HG03066 (cell line): Measurements from ENCODE around the gene FRAT1.

Experiments
- ATAC-seq: cut with Tn5 transposase; IDR thresholded peaks from one replicate; pipeline ENCODE4 v1.9.1; 2021; ENCODE audit warnings: low read depth; ENCODE audit not compliant: unreplicated experiment

The FRAT1 gene

GRCh38 chr10:97307441-97307840, 11.6 kb upstream of the FRAT1 start:
- ATAC-seq, result no peak

DNA sequence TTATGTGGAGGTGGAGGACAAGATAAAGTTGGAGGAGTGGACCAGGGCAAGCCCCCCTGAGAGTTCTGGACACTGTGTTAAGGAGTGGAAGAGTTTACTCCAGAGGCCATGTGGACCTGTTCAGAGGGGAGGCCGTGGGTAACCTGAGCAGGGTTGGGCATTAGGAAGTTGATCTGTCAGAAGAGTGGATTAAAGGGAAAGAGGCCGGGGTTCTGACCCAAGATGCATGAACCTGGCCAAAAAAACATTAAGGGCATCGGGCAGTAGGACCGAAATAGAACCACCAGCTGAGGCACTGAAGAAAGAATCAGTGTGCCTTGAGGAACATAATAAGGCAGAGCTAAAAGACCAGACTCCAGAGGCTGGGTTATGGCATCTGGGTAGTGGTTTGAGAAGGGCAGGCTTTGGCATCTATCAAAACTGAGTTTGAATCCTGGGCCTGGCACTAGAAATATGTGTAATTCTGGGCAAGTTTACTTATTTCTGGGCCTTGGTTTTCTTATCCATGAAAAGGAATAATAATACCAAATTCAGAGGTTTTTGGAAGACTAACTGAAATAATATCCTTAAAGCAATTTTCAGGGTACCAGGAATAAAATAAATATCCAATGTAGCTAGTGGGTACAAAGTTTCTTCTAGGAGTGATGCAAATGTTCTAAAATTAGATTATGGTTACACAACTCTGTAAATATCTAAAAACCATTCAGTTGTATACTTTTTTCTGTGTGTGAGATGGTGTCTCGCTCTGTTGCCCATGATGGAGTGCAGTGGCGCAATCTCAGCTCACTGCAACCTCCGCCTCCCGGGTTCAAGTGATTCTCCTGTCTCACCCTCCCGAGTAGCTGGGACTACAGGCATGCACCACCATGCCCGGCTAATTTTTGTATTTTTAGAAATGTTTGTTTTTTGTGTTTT, 10.9 kb upstream of the FRAT1 start:
- ATAC-seq, result no peak

DNA sequence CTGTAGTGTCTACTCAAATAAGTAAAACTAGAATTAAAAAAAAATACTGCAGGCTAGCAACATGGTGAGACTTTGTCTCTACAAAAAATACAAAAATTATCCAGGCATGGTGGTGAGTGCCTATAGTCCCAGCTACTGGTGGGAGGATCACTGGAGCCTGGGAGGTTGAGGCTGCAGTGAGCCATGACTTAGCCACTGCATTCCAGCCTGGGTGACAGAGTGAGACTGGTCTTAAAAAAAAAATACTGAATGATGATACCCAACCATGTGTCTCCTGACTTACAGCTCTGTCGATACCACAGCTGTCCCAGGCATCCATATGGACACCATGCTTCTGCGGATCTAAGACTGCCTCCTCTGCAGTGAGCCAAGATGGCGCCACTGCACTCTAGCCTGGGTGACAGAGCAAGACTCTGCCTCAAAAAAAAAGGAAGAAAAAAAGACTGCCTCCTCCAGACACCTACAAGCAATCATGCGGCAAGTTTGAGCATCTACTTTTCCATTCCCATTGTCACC, 7.9 kb upstream of the FRAT1 start:
- no peak for ATAC-seq

DNA sequence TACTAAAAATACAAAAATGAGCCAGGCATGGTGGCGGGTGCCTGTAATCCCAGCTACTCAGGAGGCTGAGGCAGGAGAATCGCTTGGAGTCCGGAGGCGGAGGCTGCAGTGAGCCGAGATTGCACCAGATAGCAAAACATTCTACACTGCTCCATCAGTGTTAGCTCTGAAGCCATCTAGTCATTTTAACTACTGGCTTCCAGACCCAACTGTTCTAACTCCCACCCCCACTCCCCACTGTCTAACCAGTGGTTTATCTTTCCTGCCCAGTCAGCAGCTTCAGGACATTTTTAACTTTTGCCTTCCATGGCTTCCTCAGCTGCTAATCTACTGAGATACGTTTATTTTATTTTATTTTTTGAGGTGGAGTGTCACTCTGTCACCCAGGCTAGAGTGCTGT, 6.2 kb upstream of the FRAT1 start:
- ATAC-seq, result no peak

DNA sequence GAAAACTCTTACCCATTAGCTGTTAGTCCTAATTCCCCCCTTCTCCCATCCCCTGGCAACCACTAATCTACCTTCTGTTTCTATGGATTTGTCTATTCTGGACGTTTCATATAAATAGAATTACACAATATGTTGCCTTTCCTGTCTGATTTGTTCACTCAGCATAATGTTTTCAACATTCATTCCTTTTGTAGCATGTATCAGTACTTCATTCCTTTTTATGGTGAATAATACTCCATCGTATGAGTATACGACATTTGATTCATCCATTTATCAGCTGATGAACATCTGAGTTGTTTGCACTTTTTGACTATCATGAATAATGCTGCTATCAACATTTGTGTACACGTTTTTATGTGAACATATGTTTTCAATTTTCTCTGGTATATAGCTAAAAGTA, 4.4 kb upstream of the FRAT1 start:
- no peak for ATAC-seq

DNA sequence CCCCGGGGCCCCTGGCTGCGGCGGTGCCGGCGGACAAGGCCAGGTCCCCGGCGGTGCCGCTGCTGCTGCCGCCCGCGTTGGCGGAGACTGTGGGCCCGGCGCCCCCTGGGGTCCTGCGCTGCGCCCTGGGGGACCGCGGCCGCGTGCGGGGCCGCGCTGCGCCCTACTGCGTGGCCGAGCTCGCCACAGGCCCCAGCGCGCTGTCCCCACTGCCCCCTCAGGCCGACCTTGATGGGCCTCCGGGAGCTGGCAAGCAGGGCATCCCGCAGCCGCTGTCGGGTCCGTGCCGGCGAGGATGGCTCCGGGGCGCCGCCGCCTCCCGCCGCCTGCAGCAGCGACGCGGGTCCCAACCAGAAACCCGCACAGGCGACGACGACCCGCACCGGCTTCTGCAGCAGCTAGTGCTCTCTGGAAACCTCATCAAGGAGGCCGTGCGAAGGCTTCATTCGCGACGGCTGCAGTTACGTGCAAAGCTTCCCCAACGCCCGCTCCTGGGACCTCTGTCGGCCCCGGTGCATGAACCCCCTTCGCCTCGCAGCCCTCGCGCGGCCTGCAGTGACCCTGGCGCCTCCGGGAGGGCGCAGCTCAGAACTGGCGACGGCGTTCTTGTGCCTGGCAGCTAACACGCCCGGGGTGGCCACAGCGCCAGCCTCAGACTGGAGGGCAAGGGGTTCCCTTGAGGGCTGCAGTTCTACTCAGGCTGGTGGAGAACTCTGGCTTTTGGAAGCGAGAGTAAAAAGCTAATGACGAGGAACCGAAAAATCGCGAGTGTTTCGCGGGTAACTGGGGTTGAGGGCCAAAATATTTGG, 804 bp downstream of the FRAT1 start:
- peak; percentile 31 for ATAC-seq

- no peak for ATAC-seq
These were observed 1.5 kb downstream of the FRAT1 start for GRCh38 chr10:97320480-97321031.

DNA sequence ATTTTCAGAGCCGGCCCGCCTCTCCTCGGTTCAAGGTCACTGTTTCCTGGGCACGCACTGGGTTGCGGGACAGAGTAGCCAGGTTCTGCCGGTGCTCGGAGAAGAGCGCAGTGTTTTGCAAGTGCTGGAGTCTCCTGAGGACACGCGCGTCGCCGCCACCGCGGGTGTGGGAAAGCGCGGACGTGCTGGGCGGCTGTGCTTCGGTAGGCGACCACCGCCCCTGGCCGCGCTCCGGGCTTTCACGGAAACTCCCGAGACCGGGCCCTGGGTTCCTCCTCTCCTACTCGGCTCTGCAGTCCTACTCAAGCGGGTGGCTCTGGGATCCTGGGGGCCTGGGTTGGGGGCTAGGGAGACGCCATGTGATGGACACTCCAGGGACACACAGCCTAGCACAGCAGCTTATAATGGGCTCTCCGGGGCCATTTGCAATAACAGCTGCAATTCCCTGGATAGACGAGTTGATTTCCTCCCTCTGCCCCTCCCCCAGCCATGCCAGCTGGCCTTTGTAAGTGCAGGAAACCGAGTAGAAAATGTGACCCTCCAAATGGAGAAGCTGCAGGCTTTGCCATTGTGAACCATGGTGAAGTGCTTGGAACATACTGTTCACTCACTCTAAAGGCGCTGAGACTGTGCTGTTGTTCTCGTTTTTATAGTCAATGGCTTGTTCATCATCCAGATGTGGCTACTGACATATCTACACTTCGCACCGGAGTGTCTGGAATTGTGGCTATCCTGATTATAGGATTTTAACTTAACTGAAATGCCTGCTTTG, 2.1 kb downstream of the FRAT1 start:
- ATAC-seq, result no peak

DNA sequence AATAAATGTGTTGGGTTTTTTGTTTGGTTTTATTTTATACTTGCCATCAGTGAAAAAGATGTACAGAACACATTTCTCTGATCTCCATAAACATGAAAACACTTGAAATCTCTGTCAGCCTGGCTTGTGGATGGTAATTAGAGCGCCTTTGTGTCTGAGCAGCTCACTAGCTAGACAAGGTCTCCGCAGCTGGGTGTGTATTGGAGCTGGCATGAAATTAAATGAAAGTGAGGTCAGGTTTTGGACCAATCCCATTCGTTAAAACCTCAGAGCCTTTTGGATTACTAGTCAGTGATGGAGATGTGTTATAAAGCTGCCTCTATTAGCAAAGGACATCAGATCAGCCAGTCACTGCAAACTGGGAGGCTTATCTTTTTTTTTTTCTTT, 2.7 kb downstream of the FRAT1 start:
- no peak for ATAC-seq

DNA sequence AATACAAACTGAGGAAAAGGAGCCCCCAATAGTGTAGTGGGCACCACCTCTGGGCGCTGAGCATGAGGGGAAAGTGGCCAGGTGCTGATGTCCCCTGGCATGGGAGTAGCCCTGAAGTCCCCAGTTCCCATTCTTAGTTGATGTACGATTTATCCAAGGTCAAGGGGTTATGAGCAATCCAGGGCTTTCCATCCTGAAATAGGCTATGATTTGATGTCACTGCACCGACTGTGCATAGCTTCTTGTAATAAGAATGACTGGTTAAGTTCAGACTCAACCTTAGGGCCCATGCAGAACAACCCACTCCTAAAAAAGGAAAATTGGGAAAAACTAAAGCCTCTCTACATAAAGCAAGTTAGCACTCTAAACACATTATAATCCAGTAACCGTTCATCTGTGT, 4.4 kb downstream of the FRAT1 start:
- ATAC-seq, result no peak

DNA sequence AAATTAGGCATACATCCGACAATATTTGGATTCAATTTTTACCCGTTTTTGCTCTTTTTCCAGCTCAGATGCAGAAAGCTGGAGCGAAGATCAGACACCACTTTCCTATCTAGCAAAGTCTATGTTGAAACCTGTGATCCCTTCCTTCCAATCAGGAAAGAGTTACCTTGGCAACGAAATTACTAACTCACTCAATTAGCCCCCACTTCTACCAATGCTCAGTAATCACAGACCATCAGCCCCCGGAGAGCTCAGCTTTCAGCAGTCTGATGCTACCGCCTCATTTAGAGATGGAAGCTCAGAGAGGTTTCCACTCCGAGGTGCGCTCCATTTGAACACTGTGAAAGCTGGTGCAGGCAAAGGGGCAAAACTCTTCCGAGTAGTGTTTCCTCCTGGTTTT, 6.7 kb downstream of the FRAT1 start:
- no peak for ATAC-seq

GRCh38 chr10:97327348-97328294, 8.6 kb downstream of the FRAT1 start:
- no peak for ATAC-seq

- no peak for ATAC-seq
These were observed 9.8 kb downstream of the FRAT1 start for GRCh38 chr10:97328646-97329453.

GRCh38 chr10:97329766-97330165, 10.7 kb downstream of the FRAT1 start:
- no peak for ATAC-seq

GRCh38 chr10:97331153-97331703, 12.2 kb downstream of the FRAT1 start:
- ATAC-seq, result no peak

- no peak for ATAC-seq
These were observed 13.7 kb downstream of the FRAT1 start for GRCh38 chr10:97332591-97333350.

DNA sequence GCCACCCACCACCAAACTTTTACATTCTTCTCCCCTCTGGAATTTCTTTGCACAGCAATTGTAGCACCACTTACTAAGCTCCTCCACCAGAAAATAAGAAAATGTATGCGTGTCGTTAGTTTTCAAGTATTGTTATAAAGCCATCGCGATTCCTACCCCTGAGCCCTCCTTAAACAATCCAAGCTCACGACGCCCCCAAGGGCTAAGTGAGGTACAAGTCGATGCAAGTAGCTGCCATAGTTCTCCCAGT, 14.2 kb downstream of the FRAT1 start:
- no peak for ATAC-seq
